Measurements from ENCODE around the gene PRKCSH.

PRKCSH gene

DNA sequence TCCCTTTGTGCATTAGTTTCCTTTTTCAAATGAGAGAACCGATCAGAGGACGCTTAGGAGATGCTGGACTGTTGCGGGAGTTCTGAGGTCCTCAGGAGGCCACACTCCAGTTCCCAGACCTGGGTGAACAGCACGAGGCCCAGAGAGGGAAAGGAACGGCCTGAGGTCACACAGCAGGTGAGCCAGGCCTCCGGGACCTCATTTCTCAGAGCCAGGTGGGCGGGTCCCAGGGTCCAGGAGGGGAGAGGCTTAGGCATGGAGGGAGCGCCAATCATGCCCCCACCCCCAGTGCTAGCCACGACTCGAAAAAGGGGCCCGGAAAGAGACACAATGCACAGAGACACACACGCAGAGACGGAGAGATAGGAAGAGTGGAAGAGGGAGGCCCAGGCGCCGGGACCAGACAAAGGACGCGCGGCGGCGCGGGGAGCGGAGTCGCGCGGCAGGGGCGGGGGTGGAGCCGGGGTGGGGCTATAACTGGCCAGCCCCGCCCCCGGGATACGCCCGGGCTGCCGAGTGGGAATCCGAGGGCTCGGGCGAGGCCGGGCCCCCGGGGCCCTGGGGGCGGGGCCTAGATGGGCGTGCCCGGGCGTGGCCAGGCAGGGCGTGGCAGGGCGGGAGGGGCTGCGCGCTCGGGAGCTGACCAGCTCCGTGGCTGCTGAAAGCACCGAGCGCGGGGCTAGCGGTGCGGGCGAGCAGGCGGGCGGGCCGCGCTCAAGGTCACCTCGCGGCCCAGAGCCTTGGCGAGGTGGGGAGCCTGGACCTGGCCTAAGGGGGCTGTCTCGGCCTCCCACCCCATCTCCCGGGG lies 43.9 kb downstream of the PRKCSH start:
- peak; percentile 22 for DNase-seq

DNA sequence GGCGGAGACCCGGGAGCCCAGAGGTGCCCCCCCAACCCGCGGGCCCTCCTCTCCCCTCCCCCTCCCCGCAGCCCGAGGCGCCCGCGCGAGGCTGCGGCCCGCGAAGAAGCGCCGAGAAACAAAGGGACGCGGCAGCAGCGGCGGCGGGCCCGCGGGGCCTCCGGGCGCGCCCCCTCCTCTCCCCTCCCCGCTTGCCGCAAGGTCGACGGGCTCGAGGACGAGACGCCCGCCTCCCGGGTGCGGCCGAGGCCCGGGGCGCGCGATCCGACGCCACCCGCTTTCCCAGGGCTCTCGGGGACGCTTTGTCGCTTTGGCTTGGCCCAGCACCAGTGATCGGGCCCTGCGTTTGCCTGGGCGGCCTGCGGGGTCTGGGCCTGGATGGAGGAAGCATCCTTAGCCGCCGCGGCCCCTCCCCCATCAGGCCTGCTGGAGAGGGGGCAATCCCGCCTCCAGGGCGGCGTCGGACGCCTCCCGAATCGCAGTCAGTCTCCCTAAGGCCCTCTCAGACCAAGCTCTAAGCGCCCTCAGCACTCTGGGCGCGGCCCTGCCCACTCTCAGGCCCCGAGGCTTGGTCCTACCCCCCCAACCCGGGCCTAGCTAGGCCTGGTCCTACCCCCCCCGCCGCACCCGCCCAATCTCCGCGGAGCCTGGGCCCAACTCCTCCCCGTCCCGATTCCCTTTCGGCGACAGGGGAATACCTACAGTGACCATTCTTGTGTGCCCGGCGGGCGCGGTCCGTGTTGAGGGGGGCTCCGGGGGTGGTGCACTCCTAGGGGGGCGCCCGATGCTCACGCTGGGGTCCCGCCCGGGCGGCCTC lies 44.7 kb downstream of the PRKCSH start:
- no peak for DNase-seq

DNA sequence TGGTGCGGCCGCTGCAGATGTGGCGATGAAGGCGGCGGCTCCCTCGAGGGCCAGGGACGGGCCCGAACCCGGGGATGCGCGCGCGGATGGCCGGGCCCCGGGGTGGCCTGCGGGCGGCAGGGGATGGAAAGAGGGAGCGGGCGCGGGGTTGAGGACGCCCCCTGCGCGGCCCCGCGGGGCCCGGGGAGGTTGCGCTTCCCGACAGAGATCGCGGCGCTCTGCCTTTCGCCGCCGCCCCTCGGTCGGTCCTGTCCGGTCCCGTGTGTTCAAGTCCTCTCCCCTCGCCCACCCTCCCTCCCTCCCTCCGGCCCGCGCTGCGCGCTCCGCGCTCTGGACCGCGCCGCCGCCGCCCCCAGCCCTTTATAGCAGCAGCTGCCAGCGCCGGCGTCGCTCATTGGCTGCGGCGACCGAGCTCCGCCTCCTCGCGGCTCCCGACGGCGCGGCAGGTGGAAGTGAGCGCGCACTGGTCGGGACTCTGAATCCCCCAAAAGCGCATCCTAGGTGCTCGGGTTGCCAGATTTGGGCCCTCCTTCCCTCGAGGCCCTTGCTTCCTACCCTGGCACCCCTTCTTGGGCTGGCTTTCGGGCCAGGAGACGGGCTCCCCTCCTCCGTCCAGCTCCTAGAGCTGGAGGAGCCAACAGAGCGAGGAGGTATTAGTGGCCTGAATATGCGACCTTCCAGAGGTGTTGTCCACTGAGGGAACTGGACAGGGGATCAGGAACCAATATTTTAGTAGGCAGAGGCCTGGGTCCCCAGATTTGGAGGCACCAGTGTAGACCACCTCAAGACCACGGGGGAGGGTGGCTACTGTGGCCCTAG lies 45.5 kb downstream of the PRKCSH start, which contains the start of gene ELAVL3:
Gene ELAVL3, minus strand, starts transcription at position 332 of the 819 bp plus-strand sequence. CDS start 438 bp downstream, outside the sequence.
- no peak for DNase-seq

DNA sequence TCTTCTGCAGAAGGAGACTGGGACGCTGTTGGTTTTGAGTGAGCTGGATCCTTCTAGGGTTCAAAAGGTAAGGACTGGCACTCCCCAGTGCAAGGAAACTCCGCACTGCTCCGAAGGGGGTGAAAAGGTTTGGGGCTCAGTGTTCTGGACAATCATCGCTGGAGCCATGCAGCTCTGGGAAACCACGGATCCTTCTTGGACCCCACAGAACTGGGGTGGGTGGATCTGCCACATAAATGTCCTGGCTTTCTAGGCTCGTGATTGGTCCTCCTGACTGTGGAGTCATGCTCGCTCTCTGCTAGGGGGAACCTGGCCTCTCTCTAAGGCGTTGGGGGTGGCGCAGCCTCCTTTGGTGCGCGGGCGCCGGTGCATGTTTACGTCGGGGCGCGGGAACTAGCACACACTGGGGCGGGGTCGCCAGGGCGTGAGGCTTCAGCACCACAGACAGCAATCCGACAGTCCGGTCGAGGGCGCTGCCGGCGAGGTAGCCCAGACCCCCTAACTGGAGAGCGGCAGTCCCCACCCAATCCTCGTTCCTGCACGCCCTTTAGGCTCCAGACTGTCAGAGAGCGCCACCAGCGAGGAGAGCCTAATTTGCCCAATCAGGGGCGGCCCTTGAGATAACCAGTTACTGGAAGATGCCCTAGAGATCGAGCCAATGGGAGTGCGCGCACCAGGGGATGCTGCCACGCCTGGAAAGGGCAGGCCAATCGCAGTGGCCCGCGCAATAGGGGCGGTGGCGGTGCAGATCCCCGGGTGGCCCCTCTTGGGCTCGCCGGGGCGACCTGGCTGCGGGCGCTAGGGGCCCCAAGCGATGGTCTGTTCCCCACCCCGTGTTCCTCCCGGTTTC lies 46.3 kb downstream of the PRKCSH start:
- peak; percentile 89 for DNase-seq

DNA sequence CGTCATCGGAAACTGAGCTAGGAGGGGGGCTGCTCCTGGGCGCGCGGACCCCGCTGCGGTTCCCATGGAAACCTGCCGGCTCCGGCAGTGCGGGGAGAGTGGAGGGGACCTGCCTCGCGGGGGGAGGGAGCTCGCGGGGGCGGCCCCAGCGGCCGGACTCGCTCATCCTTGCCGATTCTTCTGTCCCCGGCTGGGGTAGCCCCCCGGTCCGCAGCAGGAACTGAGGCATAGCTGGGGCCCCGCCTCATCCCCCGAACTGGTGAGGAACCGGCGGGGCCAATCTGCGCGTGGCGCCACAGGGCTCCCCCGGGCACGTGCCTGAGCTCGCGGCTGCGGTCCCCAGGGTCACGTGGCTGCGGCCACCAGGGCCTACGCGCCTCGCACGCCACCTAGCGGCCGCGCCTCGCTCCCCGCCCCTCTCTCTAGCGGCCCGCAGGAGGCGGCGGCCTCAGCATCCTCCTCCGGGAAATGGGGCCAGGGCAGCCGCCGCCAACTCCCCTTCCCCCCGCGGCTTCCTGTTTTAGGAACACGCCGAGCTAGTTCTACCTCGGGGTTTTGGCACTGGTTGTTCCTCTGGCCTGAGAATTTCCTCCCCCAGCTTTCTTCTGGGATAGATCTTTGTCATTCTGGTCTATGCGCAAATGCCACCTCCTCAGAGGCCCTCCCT lies 47.1 kb downstream of the PRKCSH start:
- peak; percentile 78 for DNase-seq

DNA sequence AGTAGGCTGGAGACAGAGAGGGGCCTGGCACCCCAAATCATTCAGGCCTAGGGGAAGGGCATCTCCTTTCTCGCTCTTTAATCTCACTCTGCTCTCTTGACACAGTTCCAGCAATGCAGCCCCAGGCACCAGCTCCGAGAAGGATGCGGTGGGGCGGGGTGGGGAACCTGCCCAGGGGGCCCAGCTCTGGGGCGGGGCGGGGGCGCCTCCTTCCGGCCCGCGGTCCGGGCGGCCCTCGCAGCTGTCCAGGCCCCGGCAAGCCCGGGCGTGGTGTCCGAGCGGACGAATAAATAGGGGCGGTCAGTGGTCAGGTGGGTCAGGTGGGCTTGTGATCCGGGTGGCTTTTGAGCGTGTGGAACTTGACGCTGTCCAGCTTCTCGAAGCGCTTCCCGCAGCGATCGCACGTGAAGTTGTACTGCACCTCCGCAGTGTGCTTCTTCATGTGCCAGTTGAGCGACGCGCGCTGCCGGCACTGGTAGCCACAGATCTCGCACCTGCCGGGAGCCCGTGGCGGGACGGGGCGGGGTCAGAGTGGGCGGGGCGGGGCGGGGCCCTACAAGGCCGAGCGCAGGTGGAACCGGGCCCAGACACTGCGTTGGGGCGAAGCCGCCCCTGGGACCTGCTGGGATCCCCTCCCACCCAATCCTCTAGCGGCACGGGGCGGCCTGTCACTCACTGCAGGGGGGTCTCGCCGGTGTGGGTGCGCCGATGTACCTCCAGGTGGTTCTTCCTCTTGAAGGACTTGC lies 48.1 kb downstream of the PRKCSH start:
- DNase-seq: no peak

DNA sequence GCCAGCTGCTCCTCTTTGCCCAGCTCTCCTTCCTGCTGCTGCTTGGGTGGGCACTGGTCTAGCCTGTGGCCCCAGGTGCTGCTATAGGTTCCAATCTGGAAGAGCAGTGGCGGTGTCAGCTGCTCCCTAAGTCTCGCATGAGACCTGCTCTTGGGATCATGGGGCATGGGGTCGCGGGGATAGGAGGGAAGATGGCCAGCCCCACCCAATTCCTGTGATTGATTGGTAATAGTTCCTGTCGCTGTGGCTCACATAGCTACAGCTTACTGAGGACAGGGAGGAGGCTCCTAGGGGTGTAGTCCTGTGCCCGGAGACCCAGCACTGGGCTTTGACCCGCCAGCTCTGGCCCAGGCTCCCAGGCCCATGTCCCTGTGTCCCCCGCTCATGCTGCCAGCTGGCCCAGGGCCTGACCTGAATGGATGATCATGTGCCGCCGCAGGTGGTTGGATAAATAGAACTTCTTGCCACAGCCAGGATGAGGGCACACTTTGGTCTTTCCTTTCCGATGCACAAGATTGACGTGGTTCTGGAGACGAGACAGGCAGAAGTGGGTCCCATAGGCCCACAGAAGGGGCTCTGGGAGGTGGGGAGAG lies 49.9 kb downstream of the PRKCSH start:
- DNase-seq: no peak

DNA sequence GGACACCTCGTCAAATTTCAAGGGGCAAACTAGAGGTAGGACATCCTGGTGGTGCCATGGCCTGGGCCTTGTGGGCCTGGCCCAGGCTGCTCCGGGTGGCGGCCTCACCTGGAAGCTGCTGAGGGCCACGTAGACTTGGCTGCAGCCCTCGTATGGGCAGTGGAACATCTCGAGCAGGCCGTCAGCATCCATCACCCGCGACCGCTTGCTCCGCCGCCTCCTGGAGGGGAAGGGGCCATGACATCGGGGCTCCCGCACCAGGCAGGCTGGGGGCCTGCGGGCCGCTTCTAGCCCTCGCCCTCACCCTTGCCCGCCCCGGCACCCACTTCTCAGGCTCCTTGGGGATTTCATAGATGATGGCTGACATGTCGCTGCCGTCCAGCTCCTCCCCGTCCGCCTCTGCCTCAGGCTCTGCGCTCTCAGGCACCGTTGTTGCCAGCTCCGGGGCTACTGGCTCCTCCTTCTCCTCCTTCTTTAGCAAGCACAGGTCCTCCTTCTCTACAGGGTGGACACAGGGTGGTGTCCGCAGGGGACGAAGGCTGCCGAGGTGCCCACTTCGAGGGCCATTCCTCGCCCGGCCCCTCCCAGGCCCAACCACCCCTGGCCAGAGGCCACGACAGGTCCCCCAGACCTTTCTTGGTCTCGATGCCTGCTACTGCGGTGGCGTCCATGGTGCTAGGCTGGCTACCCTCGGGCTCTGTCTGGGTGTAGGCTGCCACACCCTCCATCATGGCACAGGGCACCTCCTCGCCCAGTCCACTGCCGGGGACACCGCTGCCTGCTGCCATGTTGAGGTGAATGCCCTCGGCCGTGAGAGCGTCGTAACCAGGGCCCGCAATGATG lies 51.4 kb downstream of the PRKCSH start:
- DNase-seq: no peak

DNA sequence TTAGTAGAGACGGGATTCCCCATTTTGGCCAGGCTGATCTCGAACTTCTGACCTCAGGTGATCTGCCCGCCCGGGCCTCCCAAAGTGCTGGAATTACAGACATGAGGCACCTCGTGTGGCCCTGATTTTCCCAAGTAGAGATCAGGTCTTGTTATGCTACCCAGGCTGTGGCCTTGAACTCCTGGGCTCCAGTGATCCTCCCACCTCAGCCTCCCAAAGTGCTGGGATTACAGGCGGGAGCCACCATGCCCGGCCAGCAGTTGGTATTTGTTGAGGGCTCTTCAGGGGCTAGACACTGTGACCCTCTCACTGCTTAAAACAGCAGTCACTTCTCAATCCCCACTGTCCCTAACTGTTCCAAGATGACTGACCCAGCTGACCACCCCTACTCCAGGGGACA lies 53.9 kb downstream of the PRKCSH start:
- no peak for DNase-seq

DNA sequence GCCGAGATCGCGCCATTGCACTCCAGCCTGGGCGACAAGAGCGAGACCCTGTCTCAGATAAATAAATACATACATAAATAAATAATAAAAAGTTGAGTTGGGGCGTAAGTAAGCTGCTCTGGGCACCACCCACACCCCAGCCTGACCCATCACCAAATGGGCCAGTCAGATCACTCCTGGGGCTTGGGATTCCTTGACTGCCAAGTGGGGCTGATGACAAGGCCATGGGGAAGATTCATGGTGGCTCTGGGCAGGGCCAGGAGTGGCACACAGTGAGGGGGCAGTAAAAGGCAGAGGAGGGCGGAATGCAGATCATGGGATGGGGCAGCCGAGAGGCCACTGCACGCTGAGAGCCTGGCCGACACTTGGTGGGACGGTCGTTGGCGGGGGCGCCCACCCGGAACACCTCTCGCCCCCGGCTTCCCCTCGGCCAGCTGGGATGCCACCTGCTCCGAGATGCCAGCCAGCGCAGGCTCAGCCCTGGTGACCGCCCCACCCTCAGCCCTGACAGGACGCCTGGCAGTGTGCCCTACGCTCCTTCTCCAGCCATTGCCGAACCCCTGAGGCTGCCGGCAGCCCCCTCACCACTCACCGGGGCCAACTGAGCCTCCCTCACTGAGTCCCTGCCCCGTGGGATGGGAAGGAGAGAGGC lies 59.3 kb downstream of the PRKCSH start:
- no peak for DNase-seq

DNA sequence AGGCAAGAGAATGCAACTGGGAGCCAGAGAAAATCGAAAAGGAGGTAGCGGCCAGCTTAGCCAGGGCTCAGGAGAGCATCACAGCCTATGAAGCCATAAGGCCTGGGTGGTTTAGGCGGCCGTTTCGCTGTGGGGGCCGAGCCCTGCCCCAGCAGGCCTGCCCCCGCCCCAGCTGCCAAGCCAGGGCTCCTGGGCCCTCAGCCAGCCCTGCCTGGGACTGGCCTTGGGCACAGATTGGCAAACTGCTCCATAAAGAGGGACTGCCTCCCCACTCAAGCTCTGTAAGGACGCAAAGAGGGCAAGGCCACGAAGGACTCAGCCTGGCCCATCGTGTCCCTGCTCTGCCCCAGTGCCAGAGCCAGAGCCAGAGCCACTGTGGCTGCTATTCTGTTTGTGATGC lies 60.0 kb downstream of the PRKCSH start:
- no peak for DNase-seq

DNA sequence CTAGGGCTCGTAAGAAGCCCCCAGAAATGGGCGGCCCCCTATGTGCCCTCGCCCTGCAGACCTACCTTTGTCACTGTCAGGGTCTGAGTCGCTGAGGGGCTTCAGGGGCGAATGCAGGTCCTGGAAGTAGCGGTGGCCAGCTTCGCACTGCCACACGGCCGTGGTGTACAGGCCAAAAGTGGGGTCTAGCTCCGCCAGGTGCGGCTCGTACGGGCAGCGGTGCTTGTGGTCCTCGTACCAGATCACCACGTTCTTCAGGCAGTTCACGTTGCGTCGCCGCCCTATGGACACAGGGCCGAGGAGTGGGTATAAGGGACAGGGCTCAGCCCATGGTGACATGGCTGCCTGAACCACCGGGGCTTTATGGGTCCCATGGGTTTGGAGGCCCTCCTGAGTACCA lies 60.5 kb downstream of the PRKCSH start:
- DNase-seq: no peak

DNA sequence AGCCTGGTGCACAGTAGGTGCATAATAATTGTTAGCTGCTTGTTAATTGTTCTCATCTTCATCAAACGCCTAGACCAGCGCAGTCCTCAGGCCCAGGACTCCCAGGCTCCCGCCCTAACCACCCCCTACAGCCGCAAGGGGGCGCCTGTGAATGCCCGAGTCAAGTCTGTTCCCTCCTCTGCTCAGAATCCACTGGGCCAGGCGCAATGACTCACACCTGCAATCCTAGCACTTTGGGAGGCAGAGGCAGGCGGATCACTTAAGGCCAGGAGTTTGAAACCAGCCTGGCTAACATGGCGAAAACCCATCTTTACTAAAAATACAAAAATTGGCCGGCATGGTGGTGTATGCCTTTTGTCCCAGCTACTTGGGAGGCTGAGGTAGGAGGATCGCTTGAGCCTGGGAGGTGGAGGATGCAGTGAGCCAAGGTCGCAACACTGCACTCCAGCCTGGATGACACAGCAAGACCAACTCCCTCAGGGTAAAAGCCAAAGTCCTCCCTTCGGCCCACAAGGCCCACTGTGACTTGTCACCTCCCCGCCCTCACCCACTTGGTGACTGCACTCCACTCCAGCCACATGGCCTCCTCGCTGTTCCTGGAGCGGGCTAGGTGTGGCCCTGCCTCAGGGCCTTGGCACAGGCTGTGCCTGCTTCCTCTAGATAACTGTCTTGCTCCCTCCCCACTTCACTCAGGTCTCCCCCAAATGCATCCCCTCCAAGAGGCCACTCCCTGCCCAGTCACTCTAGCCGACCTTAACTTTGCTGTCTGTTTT lies 61.1 kb downstream of the PRKCSH start:
- DNase-seq: peak; percentile 85

DNA sequence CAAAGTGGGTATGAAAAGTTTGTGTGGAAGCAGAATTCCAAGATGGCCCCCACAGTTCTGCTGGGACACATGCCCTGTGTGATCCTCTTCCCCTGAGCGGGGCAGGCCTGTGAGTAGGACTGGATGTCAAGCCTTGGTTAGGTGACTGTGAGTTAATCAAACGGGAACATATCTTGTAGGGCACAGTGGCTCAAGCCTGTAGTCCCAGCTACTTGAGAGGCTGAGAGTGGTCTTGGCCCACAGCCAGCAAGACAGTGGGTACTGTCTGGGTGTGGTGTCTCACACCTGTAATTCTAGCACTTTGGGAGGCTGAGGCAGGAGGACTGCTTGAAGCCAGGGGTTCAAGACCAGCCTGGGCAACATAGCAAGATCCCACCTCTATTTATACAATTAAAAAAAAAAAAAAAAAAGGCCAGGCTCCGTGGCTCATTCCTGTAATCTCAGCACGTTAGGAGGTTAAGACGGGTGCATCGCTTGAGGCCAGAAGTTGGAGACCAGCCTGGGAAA lies 63.8 kb downstream of the PRKCSH start:
- no peak for DNase-seq

DNA sequence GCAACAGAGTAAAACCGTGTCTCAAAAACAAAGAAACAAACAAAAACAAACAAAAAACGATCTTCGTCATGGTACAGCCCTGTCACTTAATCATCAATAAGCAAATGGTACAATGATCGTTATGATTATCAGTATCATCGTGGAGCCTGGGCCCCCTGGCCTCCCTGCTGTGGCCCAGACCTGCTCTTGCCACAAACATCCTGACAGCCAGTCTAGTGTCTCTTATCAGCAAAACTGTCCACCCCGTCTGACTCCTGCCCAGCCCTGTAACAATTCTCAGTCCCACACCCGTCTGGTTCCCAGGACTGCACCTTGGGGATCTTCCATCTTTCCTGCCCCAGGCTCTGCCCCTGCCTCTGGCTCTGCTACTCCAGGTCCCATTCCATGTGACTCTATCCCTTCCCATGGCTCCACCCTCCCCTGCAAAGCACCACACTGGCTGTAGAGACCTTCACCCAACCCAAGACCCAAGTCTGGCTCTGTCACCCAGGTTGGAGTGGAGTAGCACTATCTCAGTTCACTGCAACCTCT lies 64.5 kb downstream of the PRKCSH start:
- no peak for DNase-seq

Measured in fibroblast of skin of back (primary cell).